OCI-LY1 (cell line): ENCODE results near the gene MYO10.

Source experiments
- H2AFZ ChIP-seq: fragments of 200-600 bp; sonication (generic), shearing (Covaris generic); 2 replicates; pipeline ENCODE4 v1.6.0; 2014; ENCODE audit warnings: antibody characterized with exemption, mild to moderate bottlenecking, low read length
- H3F3A ChIP-seq: fragments of 200-600 bp; sonication (generic), shearing (Covaris generic); 2 replicates; pipeline ENCODE4 v1.6.0; 2014; ENCODE audit warnings: mild to moderate bottlenecking, antibody characterized with exemption, low read length, moderate library complexity; ENCODE audit not compliant: insufficient read depth
- H3K27ac ChIP-seq: fragments of 200-600 bp; sonication (generic); 2 replicates; pipeline ENCODE4 v1.5.1; 2014; ENCODE audit warnings: low read length, mixed run types, mild to moderate bottlenecking, low read depth; ENCODE audit not compliant: poor library complexity, severe bottlenecking
- H3K27me3 ChIP-seq: fragments of 200-600 bp; sonication (generic); 2 replicates; pipeline ENCODE4 v1.6.0; 2014; ENCODE audit warnings: antibody characterized with exemption, mild to moderate bottlenecking, low read length, moderate library complexity; ENCODE audit not compliant: insufficient read depth
- H3K36me3 ChIP-seq: fragments of 200-600 bp; sonication (generic); 2 replicates; pipeline ENCODE4 v1.6.1; 2014; ENCODE audit warnings: mild to moderate bottlenecking, antibody characterized with exemption, low read length, moderate library complexity, mixed read lengths; ENCODE audit not compliant: insufficient read depth
- H3K4me1 ChIP-seq: fragments of 200-600 bp; sonication (generic); 2 replicates; pipeline ENCODE4 v1.5.1; 2014; ENCODE audit warnings: mild to moderate bottlenecking, low read length, moderate library complexity; ENCODE audit not compliant: insufficient read depth, severe bottlenecking
- H3K4me2 ChIP-seq: fragments of 200-600 bp; sonication (generic), shearing (Covaris generic); 2 replicates; pipeline ENCODE4 v1.6.1; 2014; ENCODE audit warnings: low read length
- H3K4me3 ChIP-seq: fragments of 200-600 bp; sonication (generic); 2 replicates; pipeline ENCODE4 v1.5.1; 2014; ENCODE audit warnings: low read length, low read depth, mild to moderate bottlenecking, mixed read lengths; ENCODE audit not compliant: poor library complexity, severe bottlenecking
- H3K79me2 ChIP-seq: fragments of 200-600 bp; shearing (Covaris generic); 2 replicates; pipeline ENCODE4 v1.6.1; 2016; ENCODE audit warnings: mixed run types, low read length, mixed read lengths; ENCODE audit not compliant: insufficient read depth
- H3K9ac ChIP-seq: fragments of 200-600 bp; sonication (generic), shearing (Covaris generic); 2 replicates; pipeline ENCODE4 v1.6.1; 2014; ENCODE audit warnings: mild to moderate bottlenecking, low read length, mixed read lengths
- H3K9me2 ChIP-seq: fragments of 200-600 bp; sonication (generic), shearing (Covaris generic); 2 replicates; pipeline ENCODE4 v1.6.1; 2014; ENCODE audit warnings: low read depth, mild to moderate bottlenecking, low read length, mixed read lengths
- H3K9me3 ChIP-seq: fragments of 200-600 bp; shearing (Covaris generic); 2 replicates; pipeline ENCODE4 v1.6.1; 2014; ENCODE audit warnings: low read length, mixed read lengths
- H4K20me1 ChIP-seq: fragments of 200-600 bp; sonication (generic), shearing (Covaris generic); 2 replicates; pipeline ENCODE4 v1.6.0; 2016; ENCODE audit warnings: mild to moderate bottlenecking, low read length; ENCODE audit not compliant: insufficient read depth
- EZH2 ChIP-seq: fragments of 200-600 bp; sonication (generic), shearing (Covaris generic); IDR thresholded peaks from 2 replicates; pipeline ENCODE4 v1.8.0; 2017; ENCODE audit warnings: borderline replicate concordance, mixed run types, mild to moderate bottlenecking, antibody characterized with exemption, low read length, moderate library complexity, mixed read lengths
- TF ChIP-seq, protein P1 (sequence below): fragments of 200-600 bp; sonication (generic), shearing (Covaris generic); IDR thresholded peaks from 2 replicates; pipeline ENCODE4 v1.5.1; 2017; ENCODE audit warnings: mild to moderate bottlenecking, antibody characterized with exemption, low read length, moderate library complexity, mixed read lengths

The MYO10 gene

DNA sequence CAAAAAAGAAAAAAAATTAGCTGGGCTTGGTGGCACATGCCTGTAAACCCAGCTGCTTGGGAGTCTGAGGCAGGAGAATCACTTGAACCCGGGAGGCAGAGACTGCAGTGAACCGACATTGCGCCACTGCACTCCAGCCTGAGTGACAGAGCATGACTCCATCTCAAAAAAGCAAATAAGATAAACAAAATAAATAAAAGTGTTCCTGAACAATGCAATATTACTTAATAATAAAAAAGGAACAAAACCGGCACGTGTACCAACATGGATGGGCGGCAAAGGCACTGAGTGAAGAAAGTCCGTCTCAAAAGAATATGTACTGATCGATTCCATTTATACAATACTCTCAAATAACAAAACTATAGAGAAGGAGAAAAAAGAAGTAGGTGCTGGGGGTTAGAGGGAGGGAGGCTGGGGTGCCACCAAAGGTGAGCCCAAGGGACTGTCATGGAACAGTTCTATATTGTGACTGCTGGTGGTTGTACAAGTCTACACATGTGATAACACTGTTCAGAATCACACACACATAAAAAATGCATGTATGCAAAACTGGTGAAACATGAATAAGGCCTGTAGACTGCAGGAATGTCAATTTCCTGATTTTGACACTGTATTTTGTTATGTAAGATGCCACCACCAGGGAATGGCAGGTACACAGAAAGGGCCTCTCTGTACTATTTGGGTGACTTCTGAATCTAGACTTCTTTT, 15.8 kb downstream of the MYO10 start:
- no peak overlapping the region for H3K9ac ChIP-seq
- H3K4me2 ChIP-seq, result no peak overlapping the region
- H2AFZ ChIP-seq, result no peak overlapping the region
- no peaks in the 10 kb centered on the region for H3K36me3 ChIP-seq
- no peaks in the 10 kb centered on the region for H3F3A ChIP-seq
- TF ChIP-seq, protein P1, sequence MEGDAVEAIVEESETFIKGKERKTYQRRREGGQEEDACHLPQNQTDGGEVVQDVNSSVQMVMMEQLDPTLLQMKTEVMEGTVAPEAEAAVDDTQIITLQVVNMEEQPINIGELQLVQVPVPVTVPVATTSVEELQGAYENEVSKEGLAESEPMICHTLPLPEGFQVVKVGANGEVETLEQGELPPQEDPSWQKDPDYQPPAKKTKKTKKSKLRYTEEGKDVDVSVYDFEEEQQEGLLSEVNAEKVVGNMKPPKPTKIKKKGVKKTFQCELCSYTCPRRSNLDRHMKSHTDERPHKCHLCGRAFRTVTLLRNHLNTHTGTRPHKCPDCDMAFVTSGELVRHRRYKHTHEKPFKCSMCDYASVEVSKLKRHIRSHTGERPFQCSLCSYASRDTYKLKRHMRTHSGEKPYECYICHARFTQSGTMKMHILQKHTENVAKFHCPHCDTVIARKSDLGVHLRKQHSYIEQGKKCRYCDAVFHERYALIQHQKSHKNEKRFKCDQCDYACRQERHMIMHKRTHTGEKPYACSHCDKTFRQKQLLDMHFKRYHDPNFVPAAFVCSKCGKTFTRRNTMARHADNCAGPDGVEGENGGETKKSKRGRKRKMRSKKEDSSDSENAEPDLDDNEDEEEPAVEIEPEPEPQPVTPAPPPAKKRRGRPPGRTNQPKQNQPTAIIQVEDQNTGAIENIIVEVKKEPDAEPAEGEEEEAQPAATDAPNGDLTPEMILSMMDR, result no peak
- no peak for TF ChIP-seq EZH2
- no peaks in the 10 kb centered on the region for H3K79me2 ChIP-seq
- H3K9me3 ChIP-seq, result no peaks in the 10 kb centered on the region
- H4K20me1 ChIP-seq, result no peaks in the 10 kb centered on the region
- no peaks in the 10 kb centered on the region for H3K4me1 ChIP-seq
- no peak overlapping the region for H3K27ac ChIP-seq
- no peaks in the 10 kb centered on the region for H3K9me2 ChIP-seq
- H3K27me3 ChIP-seq, result no peaks in the 10 kb centered on the region
- H3K4me3 ChIP-seq, result no peak overlapping the region

DNA sequence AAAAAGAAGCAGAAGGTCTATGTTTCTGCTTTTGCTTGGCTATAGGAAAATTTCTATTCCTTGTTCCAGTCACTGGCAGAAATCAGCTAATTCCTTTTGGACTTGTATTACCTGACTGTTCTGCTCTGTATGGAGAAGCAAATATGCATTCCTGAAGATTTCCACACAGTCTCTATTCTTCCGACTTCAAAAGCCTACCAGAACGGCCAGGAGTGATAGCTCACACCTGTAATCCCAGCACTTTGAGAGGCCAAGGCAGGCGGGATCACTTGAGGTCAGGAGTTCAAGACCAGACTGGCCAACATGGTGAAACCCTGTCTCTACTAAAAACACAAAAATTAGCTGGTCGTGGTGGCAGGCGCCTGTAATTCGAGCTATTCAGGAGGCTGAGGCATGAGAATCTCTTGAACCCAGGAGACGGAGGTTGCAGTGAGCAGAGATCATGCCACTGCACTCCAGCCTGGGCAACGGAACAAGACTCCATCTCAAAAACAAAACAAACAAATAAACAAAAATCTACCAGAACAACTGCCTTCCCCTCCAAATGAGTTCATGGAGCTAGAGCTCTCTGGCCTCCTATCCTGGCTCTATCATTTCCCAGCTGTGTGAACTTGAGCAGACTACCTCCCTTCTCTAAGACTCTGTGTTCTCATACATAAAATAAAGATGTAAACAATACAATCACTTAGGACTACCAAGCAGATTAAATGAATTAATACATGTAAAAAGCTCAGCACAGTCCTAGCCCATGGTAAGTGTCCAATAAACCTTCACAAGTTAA, 17.0 kb downstream of the MYO10 start:
- no peaks in the 10 kb centered on the region for H3K9me2 ChIP-seq
- no peaks in the 10 kb centered on the region for H3K27me3 ChIP-seq
- no peaks in the 10 kb centered on the region for H3K36me3 ChIP-seq
- H3K4me3 ChIP-seq, result no peak overlapping the region
- no peaks in the 10 kb centered on the region for H4K20me1 ChIP-seq
- no peak overlapping the region for H3K9ac ChIP-seq
- no peaks in the 10 kb centered on the region for H3K9me3 ChIP-seq
- no peak overlapping the region for H3K27ac ChIP-seq
- H3K4me2 ChIP-seq, result no peak overlapping the region
- H2AFZ ChIP-seq, result no peak overlapping the region
- no peaks in the 10 kb centered on the region for H3F3A ChIP-seq
- H3K79me2 ChIP-seq, result no peaks in the 10 kb centered on the region
- no peak for TF ChIP-seq EZH2
- TF ChIP-seq, protein P1, result no peak
- no peaks in the 10 kb centered on the region for H3K4me1 ChIP-seq

DNA sequence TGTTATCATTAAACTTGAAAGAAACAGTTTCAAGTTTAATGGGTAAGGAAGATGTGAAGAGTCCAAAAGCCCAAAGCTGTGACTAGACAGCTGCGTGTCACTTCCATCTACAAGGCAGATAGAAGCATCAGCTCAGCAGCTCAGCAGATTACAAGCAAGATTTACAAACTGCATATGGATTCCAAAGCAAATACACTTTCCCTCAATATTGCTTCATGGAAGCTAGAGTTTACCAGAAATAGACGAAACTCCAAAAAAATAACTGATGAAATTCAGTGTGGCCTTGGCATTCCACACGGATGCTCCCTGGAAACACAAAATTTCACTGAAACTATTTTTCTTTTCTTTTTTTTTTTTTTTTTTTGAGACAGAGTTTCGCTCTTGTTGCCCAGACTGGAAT, 17.9 kb downstream of the MYO10 start:
- no peak overlapping the region for H3K27ac ChIP-seq
- no peaks in the 10 kb centered on the region for H4K20me1 ChIP-seq
- no peaks in the 10 kb centered on the region for H3K9me2 ChIP-seq
- no peaks in the 10 kb centered on the region for H3K36me3 ChIP-seq
- no peaks in the 10 kb centered on the region for H3K27me3 ChIP-seq
- no peak overlapping the region for H3K4me3 ChIP-seq
- H3K4me2 ChIP-seq, result no peak overlapping the region
- no peak overlapping the region for H3K9ac ChIP-seq
- H2AFZ ChIP-seq, result no peak overlapping the region
- H3K79me2 ChIP-seq, result no peaks in the 10 kb centered on the region
- TF ChIP-seq, protein P1, result no peak
- no peak for TF ChIP-seq EZH2
- no peaks in the 10 kb centered on the region for H3K4me1 ChIP-seq
- no peaks in the 10 kb centered on the region for H3F3A ChIP-seq
- H3K9me3 ChIP-seq, result no peaks in the 10 kb centered on the region
